ENCODE results near the gene DTWD2.

DNA sequence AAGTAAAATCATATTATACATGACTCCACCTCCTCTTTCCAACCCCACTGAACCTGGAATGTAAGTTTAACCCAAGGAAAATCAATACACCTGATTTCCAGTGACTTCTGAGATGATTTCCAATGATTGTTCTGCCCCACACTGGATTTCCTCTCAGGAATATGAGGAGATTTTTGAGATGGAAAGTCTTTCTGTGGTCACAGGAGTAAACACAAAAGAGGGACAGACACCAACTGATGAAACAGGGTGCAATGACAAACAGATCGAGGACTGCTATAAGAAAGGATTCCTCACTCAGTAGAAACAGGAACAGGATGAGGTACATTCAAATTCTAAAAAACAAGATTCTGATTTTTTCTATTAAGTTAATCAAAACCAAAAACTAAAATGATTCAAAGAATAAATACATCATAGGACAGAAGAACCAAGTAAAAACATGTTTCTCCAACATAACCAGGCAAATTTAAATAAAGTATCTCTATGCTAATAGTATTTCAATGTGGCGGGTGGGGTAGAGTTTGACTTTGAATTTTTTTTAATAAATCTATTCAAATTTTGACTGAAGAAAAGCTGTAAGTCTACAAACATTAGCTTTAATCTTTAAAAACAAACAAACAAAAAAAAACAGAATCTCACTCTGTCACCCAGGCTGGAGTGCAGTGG, 42.1 kb downstream of the DTWD2 start:
- no peak for TF ChIP-seq EZH2 (IDR thresholded peaks at IDR 0.05; ENCODE audit: borderline replicate concordance, low read length)
- TF ChIP-seq, protein P1, sequence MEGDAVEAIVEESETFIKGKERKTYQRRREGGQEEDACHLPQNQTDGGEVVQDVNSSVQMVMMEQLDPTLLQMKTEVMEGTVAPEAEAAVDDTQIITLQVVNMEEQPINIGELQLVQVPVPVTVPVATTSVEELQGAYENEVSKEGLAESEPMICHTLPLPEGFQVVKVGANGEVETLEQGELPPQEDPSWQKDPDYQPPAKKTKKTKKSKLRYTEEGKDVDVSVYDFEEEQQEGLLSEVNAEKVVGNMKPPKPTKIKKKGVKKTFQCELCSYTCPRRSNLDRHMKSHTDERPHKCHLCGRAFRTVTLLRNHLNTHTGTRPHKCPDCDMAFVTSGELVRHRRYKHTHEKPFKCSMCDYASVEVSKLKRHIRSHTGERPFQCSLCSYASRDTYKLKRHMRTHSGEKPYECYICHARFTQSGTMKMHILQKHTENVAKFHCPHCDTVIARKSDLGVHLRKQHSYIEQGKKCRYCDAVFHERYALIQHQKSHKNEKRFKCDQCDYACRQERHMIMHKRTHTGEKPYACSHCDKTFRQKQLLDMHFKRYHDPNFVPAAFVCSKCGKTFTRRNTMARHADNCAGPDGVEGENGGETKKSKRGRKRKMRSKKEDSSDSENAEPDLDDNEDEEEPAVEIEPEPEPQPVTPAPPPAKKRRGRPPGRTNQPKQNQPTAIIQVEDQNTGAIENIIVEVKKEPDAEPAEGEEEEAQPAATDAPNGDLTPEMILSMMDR (IDR thresholded peaks at IDR 0.05; ENCODE audit: low read length): no peak
